Measurements from ENCODE around the gene SEMA4A. TPM values are rescaled to one million over a fixed set of nuclear protein-coding genes. Genes with fewer than 3 reads are reported as not detected.

Gene SEMA4A
- total and polyA plus RNA-seq, 2 of the 8 experiments (the other 6 are each of a cell fraction or from before 2014, with no cell fraction given) = 7.3 to 10.6 TPM

DNA sequence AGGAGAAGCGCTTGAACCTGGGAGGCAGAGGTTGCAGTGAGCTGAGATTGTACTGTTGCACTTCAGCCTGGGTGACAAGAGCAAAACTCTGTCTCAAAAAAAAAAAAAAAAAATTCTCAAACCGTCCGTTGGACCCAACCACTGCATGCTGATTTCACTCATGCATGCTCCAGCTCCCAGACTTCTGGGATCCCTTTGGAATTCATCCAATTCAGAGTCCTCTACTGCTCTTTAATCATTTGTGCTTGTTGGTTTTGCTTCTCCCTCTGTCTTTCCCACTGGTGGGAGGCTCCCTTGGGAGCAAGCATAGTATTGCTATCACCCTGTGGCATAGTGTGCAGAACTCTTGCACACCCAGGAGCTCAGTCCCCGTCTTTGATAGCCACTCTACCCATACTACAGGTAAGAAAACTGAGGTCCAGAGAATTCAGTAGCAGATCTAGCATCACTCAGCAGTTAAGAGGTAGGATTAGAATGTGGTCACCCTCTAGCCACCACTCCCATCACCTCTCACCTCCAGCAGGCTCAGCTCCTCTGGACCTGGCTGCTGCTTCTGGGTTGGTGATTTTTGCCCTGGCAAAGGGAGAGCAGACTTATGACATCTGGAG, 41.9 kb upstream of the SEMA4A start:
- Histone ChIP-seq H3K79me1 (ENCODE audit: low read depth, low read length) (0 out of 2 replicates have a peak, but pooled peaks cover 2% of the 10 kb centered on the region), H3K9me3 (ENCODE audit: insufficient read depth in 2 of 2, low read depth in 1 of 2, low read length in 1 of 2) (no peaks in the 10 kb centered on the region), H4K5ac (ENCODE audit: insufficient read length, low read depth, low read length) (no peak overlapping the region), H2BK12ac (ENCODE audit: low read depth, low read length) (peak overlapping the region; percentile 52; the same call in 1 of the 2 replicates), H2BK120ac (replicated peaks; ENCODE audit: low read depth, low read length) (no peak overlapping the region), H3K79me2 (ENCODE audit: control insufficient read depth in 1 of 2, insufficient read depth in 2 of 2, low read length in 2 of 2) (no peaks in the 10 kb centered on the region; a peak in 1 of 4 replicates), H4K91ac (replicated peaks; ENCODE audit: insufficient read length, low read length) (no peak overlapping the region), H3K18ac (ENCODE audit: extremely low read depth, low read length) (no peak overlapping the region), H2BK5ac (ENCODE audit: low read depth, low read length) (no peak overlapping the region), H3K9ac (replicated peaks in 1 of 4; ENCODE audit: extremely low read depth in 1 of 4, low read depth in 3 of 4, low read length in 3 of 4) (no peak overlapping the region), H3K23me2 (ENCODE audit: low read depth, low read length) (peaks cover 13% of the 10 kb centered on the region), H3K4me3 (ENCODE audit: extremely low read depth in 1 of 4, insufficient read depth in 2 of 4, low read depth in 3 of 4, low read length in 4 of 4) (no peak overlapping the region), H2AK5ac (ENCODE audit: low read depth, low read length) (no peak overlapping the region), H3K4me1 (replicated peaks in 1 of 4; ENCODE audit: control insufficient read depth in 3 of 4, insufficient read depth in 4 of 4, low read length in 3 of 4) (peaks cover 10 to 23% (median 19%) of the 10 kb centered on the region in 4 experiments), H3K36me3 (ENCODE audit: control insufficient read depth in 2 of 4, insufficient read depth in 4 of 4, low read length in 3 of 4) (no peaks in the 10 kb centered on the region), H3K27ac (ENCODE audit: low read depth, low read length) (no peak overlapping the region), H3K4me2 (ENCODE audit: insufficient read depth in 1 of 2, low read depth in 2 of 2, low read length in 2 of 2) (no peak overlapping the region), H3K27me3 (replicated peaks in 1 of 4; ENCODE audit: control insufficient read depth in 3 of 4, extremely low read depth in 1 of 4, insufficient read depth in 3 of 4, low read length in 3 of 4) (peaks cover 0 to 2% (median 0%) of the 10 kb centered on the region in 4 experiments; a peak in 1 of 7 replicates), H2BK20ac (ENCODE audit: low read length) (no peak overlapping the region), H3K23ac (ENCODE audit: insufficient read length) (no peak overlapping the region), H2BK15ac (ENCODE audit: low read length) (no peak overlapping the region), H3K4ac (replicated peaks; ENCODE audit: insufficient read length, low read depth, low read length) (no peak overlapping the region), H3K14ac (ENCODE audit: insufficient read length) (no peak overlapping the region), H3K56ac (replicated peaks; ENCODE audit: insufficient read length, low read depth, low read length) (no peak overlapping the region), H4K8ac (ENCODE audit: extremely low read depth, insufficient read depth, low read length) (no peak overlapping the region), H4K20me1 (replicated peaks in 1 of 2; ENCODE audit: control insufficient read depth in 1 of 2, insufficient read depth in 2 of 2, low read length in 2 of 2) (peaks cover 8 to 11% of the 10 kb centered on the region in 2 experiments), H2AFZ (ENCODE audit: low read length) (no peak overlapping the region)
- WGBS, 2 experiments (ENCODE audit: extremely low coverage in 1 of 2, insufficient coverage in 1 of 2, insufficient read length in 1 of 2, insufficient replicate concordance in 2 of 2, low coverage in 1 of 2, low lambda C conversion rate in 2 of 2, missing lambda C conversion rate in 1 of 2) = 84% methylated on average over 4 of the region's 4 CpGs; no CpG with 5 or more reads in 1 of the 2 experiments
- no peak for DNase-seq (ENCODE audit: low read depth in 1 of 2, low spot score in 2 of 2)
- POLR2A ChIA-PET (ENCODE audit: partially characterized antibody) = interaction anchor here (0.6 to 28.0 kb wide), 7 partner anchors 9 to 291 kb away, joined by 3 to 763 read pairs (median 3); partner anchors contain the start of genes MEX3A and SLC25A44
- TF ChIP-seq KDM1A (IDR thresholded peaks at IDR 0.05; ENCODE audit: borderline replicate concordance, low read length) = peak; percentile 49; the same call in 1 of the 2 replicates
- TF ChIP-seq CBX8 (IDR thresholded peaks at IDR 0.05; ENCODE audit: borderline replicate concordance, low read depth, low read length) = no peak
- no peak for TF ChIP-seq GTF2F1 (IDR thresholded peaks at IDR 0.05; ENCODE audit: borderline replicate concordance, low read depth, low read length)
- no peak for TF ChIP-seq YY1 (IDR thresholded peaks at IDR 0.05; ENCODE audit: low read depth, low read length)
- no peak for TF ChIP-seq SIRT6 (IDR thresholded peaks at IDR 0.05; ENCODE audit: low read length)
- CTCF ChIA-PET (ENCODE audit: partially characterized antibody) = interaction anchor here (1.0 to 42.4 kb wide), 5 partner anchors 15 to 114 kb away, joined by 3 to 1994 read pairs (median 8); partner anchors contain the start of gene MEX3A
- FAIRE-seq = no peak
